Tibial nerve (tissue), 4 donors: ENCODE measurements around the gene GOLPH3L.
"Not testable (repeated sequence)": the region's sequence is repeated elsewhere in the genome, so short reads cannot be mapped to it uniquely, and the experiment has no call there.

Source experiments
- CTCF ChIP-seq, 5 experiments: fragments of 200-600 bp in 3 of 5; fragments of 450-650 bp in 2 of 5; sonication (generic) in 3 of 5; IDR thresholded peaks; one replicate each; pipeline ENCODE4 v1.5.1; 2016 to 2019; ENCODE audit warnings: antibody characterized with exemption in 5 of 5, mild to moderate bottlenecking in 3 of 5, moderate library complexity in 2 of 5
- EP300 ChIP-seq, 2 donors: sonication (generic); formaldehyde crosslinking; IDR thresholded peaks; one replicate each; pipeline ENCODE4 v1.6.1; 2017; ENCODE audit warnings: antibody characterized with exemption in 2 of 2, mild to moderate bottlenecking in 1 of 2
- POLR2A ChIP-seq, 2 donors: fragments of 450-650 bp; IDR thresholded peaks; one replicate each; pipeline ENCODE4 v1.6.1; 2017; ENCODE audit warnings: antibody characterized with exemption in 2 of 2, mild to moderate bottlenecking in 2 of 2, moderate library complexity in 2 of 2

- not testable (repeated sequence) for TF ChIP-seq CTCF, POLR2A, EP300 (IDR thresholded peaks at IDR 0.05)
Measured at GRCh38 chr1:150605451-150605731, 91.6 kb downstream of the GOLPH3L start.
